Midbrain (tissue), 1 donor: ENCODE data around the gene IRF2BPL.
"Not testable (repeated sequence)": the region's sequence is repeated elsewhere in the genome, so short reads cannot be mapped to it uniquely, and the experiment has no call there.

Source experiments
- DNase-seq: peaks from one replicate; lab custom pipeline; 2025; lab: John Stamatoyannopoulos, UW

The IRF2BPL gene

DNA sequence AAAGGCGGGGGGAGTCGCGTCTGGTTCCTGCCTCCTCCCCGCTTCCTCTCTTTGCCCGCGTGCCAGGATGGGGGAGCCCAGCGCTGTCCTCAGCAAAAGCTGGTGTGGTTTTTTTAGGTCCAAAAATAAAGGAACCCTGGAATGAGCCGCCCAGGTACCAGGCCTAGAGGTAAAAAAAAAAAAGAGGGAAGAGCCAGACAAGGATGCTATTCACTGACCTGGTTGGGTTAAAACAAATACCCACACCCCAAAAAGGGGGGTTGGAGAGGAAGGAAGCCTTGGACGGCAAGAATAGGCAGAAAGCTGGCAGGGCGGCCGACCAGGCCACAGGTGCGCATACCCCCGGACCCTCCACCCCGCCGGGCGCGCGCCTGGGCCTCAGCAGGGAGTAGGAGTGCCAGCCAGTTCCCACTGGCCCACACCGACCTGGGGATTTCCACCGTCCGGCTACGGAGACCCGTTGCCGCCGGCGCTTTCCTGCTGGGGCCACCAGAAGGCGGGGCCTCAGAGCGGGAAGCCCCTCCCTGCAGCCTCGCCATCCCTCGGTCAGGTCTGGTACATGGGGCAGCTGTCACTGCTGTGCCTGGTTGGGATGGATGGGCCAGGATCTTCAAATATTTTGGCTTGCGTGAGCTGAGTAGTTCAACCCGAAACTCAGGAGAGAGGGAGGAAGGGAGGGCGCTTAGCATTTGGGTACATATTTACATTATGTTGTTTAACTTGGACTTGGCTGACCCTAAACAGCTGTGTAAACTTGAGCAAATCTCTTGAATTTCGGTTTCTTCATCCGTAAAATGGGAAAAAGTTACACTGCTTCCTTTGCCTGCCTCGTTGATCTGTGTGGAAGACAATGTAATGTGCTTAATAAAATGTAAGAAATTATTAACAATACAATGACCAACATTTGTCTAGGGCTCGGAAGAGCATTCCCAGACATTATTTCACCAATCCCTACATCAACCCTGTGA lies 5.4 kb upstream of the IRF2BPL start:
- peak; percentile 36 for DNase-seq

- peak; percentile 79 for DNase-seq
These were observed 4.5 kb upstream of the IRF2BPL start for GRCh38 chr14:77032844-77033621.

DNA sequence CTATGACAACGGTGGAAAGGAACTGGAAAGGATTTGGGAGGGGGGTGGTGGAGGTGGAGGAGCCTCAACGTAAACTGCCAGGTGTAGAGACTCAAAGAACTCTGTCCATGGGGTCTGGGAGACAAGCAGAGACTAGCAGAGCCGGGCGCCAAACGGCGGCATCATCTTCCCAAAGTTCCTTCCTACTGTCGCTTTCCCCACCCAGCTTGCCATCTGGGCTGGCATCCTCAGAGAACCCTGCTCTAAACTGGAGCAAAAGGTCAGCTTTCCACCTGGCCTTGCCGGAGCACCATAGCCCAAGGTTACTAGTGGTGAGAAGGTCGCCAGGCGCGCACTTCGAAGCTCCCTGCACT lies 4.0 kb upstream of the IRF2BPL start:
- DNase-seq, result no peak

DNA sequence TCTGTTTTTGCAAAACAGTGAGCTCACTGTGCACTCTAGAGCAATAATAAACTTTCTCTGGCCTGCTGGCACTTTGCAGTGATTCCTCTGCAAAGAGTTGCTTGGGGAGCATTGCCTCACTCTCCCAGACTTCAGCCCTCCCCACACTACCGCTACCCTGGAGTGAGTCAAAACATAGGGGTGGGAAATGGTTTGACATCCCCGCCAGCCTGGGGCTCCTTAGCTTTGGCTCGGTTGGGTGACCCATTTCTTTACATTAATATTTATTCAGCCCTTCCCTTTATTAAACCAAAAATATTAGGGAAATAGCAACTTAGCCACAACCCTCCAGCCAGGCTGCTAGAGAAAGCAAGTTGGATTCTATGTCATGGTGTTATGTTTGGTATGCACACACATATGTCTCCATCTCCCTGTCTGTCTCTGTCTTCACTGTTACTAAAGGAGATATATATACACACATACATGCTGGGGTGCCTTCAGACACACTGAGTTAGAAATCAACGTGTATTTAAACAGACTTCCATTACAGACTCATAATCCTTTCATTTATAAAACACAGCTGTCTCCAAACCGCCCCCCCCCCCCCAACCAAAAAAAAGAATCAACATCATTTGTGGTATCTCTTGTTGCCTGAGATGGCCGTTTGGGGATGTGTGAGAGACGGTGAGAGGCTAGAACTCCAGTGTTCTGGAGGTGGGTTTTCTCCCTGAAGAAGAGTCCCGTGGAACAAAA lies 3.4 kb upstream of the IRF2BPL start:
- no peak for DNase-seq

DNA sequence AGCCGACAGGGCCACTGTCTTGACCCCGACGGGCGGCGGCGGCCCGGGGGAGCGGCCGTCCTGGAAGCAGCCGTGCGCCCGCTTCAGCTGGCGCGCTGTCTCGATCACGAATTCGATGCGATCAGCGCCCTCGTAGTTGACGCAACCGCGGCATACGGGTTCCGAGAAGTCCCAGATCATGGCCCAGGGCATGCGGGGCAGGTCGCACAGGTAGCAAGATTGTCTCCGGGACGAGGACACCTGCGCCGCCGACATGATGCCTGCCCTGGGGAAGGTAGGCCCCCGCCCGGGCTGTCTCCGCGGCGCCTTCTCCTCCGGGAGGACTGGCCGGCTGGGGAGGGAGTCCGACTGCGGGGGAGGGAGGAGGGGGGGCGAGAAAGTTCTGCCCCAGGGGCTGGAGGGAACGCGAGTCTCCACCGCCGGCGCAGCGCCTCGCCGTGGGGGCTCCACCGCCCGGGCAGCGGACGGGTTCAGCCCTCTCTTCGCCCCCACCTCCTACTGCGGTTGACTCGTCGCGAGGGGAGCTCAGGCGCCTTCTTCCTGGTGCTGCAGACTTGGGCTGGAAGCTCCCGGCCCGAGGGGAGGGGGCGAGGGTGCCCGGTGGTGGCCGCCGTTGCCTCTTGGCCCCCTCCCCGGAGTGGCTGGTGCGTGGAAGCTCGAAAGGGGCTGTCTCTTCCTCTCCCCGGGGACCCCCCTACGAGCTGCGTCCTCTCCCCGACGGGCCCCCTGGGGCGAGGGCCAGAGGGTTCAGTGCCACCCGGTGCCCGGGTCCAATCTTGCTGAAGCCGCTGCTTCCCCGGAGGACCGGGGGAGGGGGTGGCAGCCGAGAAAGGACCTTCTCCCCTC lies 747 bp downstream of the IRF2BPL start:
- peak; percentile 66 for DNase-seq

DNA sequence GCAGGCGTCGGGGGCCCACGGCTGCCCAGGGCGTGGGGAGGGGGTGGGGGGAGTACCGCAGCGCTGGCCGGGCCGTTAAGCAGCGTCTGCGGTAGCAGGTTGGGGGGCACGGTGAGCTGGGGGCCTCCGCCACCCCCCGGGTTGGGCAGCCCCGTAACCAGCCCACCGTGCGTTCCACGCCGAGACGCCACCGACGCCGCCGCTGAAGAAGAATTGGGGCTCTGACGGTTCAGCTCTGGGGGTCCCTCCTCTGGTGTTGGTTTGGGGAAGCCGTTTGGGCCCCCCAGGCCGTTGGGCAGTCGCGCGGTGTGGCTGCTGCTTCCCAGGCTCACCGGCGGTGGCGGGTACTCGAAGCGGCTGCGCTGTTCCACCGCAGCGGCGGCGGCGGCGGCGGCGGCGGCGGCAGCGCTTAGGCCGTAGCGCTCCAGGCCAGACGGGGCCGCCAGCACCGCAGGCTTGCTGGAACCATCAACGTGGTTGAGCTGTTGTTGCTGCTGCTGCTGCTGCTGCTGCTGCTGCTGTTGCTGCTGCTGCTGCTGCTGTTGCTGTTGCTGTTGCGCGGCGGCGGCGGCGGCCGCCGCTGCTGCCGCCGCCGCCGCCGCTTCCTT lies 1.5 kb downstream of the IRF2BPL start:
- DNase-seq, result peak; percentile 42

GRCh38 chr14:77026166-77026929 lies 2.2 kb downstream of the IRF2BPL start:
- no peak for DNase-seq

GRCh38 chr14:77025744-77026165 lies 2.8 kb downstream of the IRF2BPL start:
- no peak for DNase-seq

DNA sequence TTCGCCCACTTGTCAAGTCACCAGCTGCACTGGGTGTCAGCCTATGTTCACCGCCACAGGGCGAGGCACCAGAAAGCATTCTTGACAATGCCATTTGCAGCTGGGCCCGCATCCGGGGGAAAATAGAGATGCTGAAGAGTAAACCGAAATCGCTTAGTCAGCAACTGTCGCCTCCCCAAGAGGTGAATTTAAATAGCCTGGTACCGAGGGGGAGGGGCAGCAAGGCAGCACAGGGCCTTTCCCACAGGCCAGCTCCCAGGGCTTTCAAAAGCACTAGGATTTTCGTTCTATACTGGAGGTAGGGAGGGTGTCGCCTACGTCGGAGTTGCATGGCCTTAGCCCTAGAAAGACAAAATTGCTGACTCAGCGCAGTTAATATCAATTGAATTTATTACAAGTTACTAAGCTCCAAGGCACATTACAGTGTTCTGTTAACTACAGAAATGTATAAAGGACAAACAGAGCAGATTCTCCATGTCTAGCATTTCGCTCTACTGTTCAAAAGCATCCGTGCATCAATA lies 4.3 kb downstream of the IRF2BPL start:
- DNase-seq, result no peak

- no peak for DNase-seq
These were observed 5.2 kb downstream of the IRF2BPL start for GRCh38 chr14:77023001-77023996.

- DNase-seq, result no peak
These were observed 6.2 kb downstream of the IRF2BPL start for GRCh38 chr14:77022236-77022852.

DNA sequence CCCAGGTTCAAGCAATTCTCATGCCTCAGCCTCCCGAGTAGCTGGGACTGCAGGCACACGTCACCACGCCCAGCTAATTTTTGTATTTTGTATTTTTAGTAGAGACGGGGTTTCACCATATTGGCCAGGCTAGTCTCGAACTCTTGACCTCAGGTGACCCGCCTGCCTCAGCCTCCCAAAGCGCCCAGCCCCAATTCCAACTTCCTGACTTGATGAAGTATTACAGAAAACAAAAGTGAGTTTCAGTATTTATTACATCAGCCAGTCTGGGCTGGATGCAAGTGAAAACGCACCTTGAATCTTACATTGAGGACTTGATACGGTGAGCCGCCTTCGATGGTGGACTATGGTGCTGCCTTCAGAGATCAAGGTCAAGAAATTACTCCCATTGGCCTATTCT lies 7.1 kb downstream of the IRF2BPL start:
- not testable (repeated sequence) for DNase-seq

GRCh38 chr14:77018785-77019184 lies 9.7 kb downstream of the IRF2BPL start:
- no peak for DNase-seq

DNA sequence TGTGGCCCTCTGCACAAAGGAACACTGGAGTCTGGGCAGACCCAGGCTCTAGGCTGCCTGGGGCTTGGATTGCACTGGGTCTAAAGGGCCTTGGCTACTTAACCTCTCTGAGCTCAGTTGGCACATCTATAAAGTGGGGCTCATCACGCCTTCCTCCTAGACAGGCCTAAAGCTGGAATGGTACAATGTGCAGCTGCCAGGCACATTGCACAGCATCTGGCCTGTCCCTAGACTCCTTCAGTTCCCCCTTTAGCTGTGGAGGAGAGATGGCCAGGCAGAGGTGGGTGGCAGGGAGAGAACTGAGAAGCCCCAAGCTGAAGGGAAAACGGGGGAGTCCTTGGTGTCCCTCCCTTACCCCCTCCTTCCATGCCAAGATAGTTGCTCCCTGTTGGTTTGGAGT lies 10.8 kb downstream of the IRF2BPL start:
- no peak for DNase-seq

DNA sequence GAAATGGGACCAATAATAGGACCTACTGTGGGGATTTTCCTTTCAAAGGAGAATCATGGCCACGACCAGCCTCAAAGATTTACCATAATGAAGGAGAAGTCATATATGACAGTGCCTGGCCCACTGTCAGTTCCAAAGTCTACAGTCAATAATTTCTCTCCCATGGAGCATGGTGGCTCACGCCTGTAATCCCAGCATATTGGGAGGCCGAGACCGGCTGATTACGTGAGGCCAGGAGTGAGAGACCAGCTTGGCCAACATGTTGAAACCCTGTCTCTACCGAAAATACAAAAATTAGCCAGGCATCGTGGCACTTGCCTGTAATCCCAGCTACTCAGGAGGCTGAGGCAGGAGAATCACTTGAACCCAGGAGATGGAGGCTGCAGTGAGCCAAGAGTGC lies 13.8 kb downstream of the IRF2BPL start:
- no peak for DNase-seq

- peak; percentile 71 for DNase-seq
These were observed 14.4 kb downstream of the IRF2BPL start for GRCh38 chr14:77014004-77014604.

- no peak for DNase-seq
These were observed 16.2 kb downstream of the IRF2BPL start for GRCh38 chr14:77012193-77012765.
